GM19193 (cell line): ENCODE data around the gene NDP.

Source experiments
- POLR2A ChIP-seq: IDR thresholded peaks from 4 replicates; pipeline ENCODE4 v1.6.1; 2011; ENCODE audit not compliant: insufficient read depth, insufficient read length; ENCODE audit errors: extremely low read depth

Gene NDP, protein sequence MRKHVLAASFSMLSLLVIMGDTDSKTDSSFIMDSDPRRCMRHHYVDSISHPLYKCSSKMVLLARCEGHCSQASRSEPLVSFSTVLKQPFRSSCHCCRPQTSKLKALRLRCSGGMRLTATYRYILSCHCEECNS

DNA sequence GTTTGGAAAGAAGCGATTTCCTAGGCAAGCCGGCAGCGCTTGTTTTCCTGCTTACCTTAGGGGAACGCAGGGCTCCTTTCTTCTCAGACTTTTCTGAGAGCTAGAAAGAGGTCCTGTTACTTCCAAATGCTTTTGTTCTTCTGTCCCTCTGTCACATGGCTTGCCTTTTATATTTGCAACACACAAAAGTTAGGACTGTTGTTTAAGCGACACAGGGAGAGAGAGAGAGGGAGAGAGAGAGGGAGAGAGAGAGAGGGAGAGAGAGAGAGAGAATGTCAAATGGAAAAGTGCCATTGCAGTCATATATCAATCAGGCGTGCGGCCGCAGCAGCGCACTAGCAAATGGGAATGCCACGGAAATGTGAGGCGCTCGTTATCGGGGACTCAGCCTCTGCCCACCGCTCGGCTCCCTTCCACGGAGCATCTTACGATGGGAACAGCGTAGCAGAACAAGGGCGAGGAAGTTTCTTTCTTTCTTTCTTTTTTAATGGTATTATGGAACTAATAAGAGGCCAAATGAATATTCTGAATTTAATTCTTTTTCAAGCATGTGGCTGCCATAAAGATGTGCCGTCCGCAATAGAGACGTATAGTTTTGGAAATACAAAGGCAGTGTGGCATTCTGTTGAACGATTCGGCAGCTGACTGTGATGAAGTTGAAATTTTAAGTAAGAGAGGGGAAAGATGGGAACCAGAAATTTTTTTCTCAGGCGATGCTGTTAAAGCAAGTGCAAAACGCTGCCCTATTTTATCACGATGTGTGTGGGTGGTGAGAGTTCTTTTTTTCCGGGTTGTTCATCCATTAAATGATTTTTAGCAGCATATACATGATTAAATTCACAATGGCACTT lies at the start of gene NDP:
Gene NDP, minus strand, starts transcription at position 142 of the 851 bp plus-strand sequence. CDS start 14,745 bp downstream, outside the sequence.
- no peak for TF ChIP-seq POLR2A

DNA sequence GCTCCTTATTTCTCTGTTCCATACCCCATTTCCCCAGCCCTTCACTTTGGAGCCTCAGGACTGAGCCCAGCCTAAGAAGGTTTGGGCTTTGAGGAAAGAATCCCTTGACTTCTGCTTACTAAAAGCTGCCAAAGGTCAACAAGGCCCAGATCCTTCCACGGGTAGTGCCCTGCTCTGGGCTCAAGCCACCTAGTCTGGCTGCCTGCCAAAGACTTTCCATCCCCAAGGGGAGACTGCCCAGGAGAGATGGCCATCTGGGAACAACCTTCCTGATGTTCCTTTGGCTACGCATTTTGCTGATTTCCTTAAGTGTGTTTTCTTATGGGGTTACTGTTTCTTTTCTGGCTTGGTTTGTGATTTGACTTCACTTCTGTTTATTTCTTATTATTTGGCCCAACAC lies 49.8 kb upstream of the NDP start:
- no peak for TF ChIP-seq POLR2A

DNA sequence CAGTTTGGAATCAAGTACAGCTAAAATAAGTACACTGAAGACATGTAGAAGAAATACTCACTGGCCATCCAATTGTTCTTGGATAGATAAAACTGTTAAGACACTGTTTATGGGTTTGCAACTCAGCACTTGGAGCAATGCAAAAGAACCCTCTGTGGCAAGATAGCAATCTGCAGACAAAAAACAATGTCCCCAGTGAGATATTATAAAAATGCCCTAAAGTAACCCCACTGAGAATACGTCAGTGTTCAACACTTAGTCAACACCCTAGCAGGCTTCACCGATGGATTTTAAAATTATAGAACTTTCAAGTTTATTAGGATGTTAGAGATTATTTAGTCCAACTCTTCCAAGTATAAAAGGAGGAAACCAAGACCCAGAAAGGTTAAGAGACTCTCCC lies 47.5 kb upstream of the NDP start:
- TF ChIP-seq POLR2A: no peak

DNA sequence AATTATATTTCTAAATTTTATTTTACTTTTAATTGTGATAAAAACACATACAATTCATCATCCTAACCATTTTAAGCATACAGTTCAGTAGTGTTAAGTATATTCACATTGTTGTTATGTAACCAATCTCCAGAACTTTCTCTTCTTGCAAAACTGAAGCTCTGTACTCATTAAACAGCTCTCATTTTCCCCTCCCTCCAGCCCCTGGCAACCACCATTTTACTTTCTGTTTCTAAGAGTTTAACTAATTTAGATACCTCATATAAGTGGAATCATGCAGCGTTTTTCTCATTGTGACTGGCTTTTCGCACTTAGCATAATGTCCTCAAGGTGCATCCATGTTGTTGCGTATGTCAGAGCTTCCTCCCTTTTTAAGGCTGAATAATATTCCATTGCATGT lies 46.7 kb upstream of the NDP start:
- TF ChIP-seq POLR2A: no peak

DNA sequence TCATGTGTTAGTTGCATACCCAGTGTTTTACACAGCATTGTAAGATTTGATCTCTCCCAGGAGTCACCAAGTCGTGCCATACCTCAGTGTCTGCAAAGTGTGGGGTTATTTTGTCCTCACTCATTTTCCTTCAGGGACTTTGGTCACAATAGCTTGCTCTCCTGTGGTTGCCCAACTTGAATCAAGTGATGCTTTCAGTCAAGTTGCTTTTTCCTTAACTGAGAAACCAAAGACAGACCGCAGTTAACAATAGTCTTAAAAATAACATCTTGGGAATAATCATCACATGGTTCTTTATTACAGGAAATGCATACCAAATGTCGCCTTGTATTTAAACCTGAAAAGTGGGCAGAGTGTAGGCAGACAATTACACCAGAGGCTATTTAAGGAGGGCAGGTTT lies 44.5 kb upstream of the NDP start:
- no peak for TF ChIP-seq POLR2A

DNA sequence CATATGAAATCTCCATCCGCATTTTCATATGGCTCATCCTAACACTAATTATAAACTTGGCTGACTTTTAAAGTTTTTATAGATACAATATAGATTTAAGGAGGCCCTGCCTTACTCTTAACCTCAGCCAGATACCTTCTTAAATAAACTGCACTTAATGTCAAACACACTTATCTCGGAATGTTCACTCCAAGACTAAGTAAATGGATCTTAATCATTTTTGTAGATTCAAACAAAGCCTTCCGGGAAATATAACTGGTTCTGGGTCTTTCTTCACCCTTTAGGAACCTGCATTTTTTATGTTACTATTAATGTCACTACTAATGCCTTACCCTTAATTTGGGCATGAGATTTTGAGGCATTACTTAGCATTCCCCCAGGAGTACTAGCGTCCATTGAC lies 43.7 kb upstream of the NDP start:
- no peak for TF ChIP-seq POLR2A

DNA sequence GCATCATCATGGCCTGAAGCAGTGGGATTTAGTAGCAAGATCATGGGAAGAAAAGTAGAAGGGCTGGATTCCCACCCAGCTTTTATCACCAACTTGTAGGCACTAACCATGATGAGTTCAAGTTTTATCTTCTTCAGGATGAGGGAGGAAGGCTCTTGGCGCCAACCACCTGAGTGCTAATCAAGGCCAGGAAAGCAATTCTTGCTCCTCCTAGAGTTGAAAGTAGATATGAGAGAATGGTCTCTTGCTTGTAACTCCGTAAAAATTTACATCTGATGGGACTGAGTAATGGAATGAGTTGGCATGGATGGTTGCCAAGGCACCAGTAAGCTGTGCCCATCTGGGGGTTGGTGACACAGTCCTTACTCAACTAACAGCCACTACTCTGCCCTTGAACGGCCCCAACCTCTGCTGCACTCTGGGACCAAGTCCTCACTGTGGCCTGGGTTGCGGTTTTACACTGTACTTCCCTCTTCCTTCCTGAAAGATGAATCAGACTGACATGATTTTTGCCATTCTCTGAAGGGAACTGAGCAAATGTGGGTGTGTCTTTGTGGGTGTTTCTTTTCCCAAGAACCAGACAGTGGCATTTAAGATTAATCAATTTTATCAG lies 39.4 kb upstream of the NDP start:
- no peak for TF ChIP-seq POLR2A

DNA sequence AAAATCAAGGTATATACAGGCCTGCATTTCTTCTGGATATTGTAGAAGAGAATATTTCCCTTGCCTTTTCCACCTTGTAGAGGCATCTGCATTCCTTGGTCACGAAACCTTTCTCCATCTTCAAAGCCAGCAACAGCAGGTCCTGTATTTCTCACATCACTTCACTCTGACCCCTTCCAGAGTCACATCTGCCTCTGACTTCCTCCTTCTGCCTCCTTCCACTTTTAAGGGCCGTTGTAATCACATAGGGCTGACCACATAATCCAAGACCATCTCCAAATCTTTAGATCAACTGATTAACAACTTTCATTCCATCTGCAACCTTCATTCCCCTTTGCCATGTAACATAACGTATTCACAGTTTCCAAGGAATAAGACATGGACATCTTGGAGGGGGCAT lies 38.3 kb upstream of the NDP start:
- no peak for TF ChIP-seq POLR2A

DNA sequence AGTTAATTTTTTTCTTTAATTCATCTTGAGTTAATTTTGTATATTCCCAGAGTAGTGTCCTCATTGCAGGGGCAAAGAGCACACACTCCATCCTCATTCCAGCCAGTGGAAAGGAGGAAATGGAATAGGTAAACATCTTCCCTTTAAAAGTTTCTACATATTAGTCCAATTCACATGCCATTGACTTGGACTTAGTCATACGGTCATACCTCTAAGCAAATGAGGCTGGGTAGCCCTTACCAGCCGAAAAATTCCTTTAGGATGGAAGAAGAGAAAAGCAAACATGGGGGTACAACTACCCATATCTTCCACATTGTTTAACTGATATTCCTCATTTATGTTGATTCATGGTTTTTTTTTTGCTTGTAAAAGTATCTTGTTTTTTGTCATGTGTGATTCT lies 37.4 kb upstream of the NDP start:
- TF ChIP-seq POLR2A: no peak

DNA sequence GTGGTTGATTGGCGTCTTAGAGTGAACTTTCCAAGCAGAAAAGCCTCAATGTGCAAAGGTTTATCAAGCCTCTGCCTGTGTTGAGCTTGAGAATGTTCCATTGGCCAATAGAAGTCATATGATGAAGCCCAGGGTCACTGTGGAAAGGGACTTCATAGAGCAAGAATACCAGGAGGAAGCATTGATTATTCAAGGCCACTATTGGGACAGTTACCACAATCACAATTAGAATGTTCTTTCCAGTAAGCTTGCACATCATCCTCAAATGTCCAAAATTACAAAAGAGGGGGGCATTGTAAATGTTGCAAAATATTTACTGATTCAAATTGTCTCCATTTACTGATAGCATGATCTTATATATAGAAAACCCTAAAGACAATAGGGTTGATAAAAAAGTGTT lies 32.9 kb upstream of the NDP start:
- TF ChIP-seq POLR2A: no peak

DNA sequence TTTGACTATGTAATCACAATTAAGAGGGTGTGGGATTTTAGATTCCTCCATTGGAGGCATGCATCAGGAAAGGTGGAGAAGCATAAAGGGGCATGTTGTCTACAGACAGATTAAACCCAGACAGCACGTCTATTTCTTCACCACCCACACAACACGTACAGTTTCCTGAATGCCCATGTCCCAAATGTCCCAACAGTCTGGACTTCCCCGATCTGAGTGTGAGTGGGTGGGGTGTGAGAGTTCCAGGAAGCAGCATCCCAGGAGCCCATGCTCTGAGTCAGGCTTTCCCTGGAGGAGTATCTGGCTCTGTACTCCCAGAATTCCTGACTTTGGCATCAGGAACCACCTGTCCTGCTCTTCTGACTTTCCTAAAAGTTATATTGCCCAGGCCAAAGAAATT lies 30.8 kb upstream of the NDP start:
- TF ChIP-seq POLR2A: no peak

DNA sequence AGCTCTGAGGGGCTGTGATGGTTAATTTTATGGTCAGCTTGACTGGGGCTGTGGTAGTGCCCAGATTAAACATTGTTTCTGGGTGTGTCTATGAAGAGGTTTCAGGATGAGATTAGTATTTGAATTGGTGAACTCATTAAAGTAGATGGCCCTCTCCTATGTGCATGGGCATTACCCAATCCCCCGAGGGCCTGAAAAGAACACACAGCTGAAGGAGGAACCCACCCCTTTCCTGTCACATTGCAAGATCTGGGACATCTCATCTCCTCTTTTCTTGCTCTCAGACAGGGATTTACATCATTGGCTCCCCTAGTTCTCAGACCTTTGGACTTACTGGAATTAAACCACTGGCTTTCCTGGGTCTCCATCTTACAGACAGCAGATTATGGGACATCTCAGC lies 29.4 kb upstream of the NDP start:
- TF ChIP-seq POLR2A: no peak

DNA sequence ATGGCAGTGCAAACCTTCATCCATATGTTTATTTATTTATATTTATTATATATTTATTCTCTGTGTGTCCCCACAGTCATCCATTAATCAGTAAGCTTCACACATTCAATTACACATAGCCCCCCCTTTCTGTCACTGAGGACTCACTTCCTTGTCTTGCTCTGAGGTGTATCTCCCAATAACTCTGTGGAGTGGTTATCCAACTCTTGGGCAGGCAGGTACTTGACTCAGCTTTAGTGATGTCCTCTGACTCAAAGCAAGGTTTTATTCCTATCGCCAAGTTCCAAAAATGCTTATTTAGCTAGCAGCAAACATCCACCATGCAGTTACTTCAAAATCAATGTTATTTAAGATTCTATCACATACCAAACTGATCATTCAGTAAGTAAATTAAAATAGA lies 25.2 kb upstream of the NDP start:
- TF ChIP-seq POLR2A: no peak

DNA sequence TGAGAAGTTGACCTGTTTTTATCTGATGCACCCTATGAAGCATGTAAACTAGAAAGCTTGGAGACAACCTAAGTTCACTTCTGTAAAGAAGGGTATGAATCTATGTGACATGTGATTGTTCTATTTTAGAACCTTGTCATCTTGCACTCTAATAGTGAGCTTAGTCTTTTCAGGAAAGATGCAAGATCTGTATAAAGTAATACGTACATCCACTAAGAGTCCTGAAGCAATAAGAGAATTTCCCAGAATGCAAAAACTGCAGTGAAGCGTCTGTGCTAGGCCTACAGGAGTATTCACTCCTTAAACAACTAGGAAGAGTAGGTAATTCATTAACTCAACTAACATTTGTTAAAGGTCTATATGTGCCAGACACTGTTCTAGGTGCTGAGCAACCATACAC lies 23.3 kb upstream of the NDP start:
- TF ChIP-seq POLR2A: no peak

DNA sequence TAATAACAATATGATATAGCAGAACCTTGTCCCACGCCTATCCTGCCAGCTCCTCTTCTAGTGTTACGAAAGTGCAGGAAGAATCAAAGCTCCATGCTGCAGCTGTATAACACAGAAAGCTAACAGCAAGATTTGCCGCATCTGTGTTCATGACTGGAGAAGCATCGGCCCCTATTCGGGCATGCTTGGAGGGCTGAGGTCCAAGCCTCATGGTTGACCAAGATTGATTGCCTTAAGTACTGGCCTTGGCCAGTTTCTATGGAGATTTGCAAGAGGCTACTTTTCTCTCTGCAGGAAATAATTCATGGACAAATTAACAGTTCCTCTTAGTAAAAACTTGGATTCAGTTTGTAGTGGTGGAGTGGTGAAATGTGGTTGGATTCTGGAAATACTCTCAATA lies 12.9 kb upstream of the NDP start:
- no peak for TF ChIP-seq POLR2A

DNA sequence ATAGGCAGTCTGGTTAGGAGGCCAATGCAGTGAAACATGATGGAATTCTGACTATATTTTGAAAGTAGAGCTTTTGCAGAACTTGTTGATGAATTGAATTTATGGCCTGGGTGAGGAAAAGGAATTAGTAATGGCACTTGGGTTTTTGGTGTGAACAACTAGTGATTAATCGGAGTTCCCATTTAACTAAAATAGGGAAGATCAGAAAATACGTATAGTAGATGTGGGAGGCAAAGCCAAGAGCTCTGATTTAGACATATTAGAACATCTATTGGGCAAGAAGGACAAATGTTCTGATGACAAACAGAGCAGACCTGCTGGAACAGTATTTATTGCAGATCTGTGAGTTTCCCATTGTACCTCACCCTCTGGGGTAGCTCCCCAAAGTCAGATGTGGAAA lies 12.3 kb upstream of the NDP start:
- no peak for TF ChIP-seq POLR2A

DNA sequence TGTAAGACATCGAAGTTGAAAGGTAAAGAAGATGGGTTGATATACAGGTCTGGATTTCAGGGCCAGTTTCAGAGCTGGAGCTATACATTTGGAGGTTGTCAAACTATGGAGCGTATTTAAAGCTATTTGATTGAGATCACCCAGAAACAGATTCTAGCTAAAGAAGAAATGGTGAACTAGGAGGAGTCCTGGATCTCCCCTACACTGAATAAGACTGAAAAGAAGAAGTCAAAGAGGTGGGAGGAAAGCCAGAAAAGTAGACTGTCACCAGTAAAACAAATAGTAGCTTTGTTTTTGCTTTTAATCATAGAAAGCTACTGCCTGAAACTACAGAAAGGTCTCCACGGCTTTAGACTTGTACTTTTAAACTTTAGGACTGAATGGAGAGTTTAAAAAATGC lies 5.0 kb upstream of the NDP start:
- no peak for TF ChIP-seq POLR2A

DNA sequence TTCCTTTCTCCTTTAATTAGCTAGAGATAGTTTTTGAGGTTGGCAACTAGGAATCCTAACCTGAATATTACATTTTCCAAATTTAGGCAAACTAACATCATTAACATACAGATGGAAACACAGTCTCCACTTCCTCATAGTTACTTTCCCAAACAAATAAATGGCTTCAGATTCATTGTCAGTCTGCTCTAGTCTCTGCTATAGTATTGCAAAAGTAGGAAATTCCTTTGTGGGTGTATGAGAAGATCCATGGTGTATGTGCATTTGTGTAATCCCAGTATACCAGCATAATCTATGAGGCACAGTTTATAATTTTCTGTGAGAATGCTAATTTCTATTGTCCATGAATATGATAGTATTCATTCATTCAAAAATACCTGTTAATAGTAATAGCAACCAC lies 3.0 kb upstream of the NDP start:
- no peak for TF ChIP-seq POLR2A
